Measurements from ENCODE around the gene NKX6-1.

NKX6-1 gene

GRCh38 chr4:84498203-84498934, 723 bp downstream of the NKX6-1 start:
- DNase-seq (ENCODE audit: low read depth in 2 of 2), result no peak

GRCh38 chr4:84497504-84498202, 1.4 kb downstream of the NKX6-1 start:
- no peak for DNase-seq (ENCODE audit: low read depth in 2 of 2)

GRCh38 chr4:84496706-84497503, 2.2 kb downstream of the NKX6-1 start:
- DNase-seq (ENCODE audit: low read depth in 2 of 2), result no peak

- DNase-seq (ENCODE audit: low read depth in 2 of 2), result no peak
These were observed 2.8 kb downstream of the NKX6-1 start for GRCh38 chr4:84496331-84496705.

GRCh38 chr4:84495794-84496261, 3.3 kb downstream of the NKX6-1 start:
- DNase-seq (ENCODE audit: low read depth in 2 of 2), result no peak

- DNase-seq (ENCODE audit: low read depth in 2 of 2), result no peak
These were observed 3.8 kb downstream of the NKX6-1 start for GRCh38 chr4:84495118-84495793.

- DNase-seq (ENCODE audit: low read depth in 2 of 2), result no peak
These were observed 4.6 kb downstream of the NKX6-1 start for GRCh38 chr4:84494531-84494930.

- no peak for DNase-seq (ENCODE audit: low read depth in 2 of 2)
These were observed 5.0 kb downstream of the NKX6-1 start for GRCh38 chr4:84494076-84494475.

GRCh38 chr4:84493092-84493850, 5.8 kb downstream of the NKX6-1 start:
- DNase-seq (ENCODE audit: low read depth in 2 of 2), result no peak

- DNase-seq (ENCODE audit: low read depth in 2 of 2), result no peak
These were observed 6.4 kb downstream of the NKX6-1 start for GRCh38 chr4:84492737-84493091.

GRCh38 chr4:84492290-84492689, 6.8 kb downstream of the NKX6-1 start:
- no peak for DNase-seq (ENCODE audit: low read depth in 2 of 2)

GRCh38 chr4:84491481-84491880, 7.6 kb downstream of the NKX6-1 start:
- no peak for DNase-seq (ENCODE audit: low read depth in 2 of 2)

GRCh38 chr4:84490663-84491062, 8.4 kb downstream of the NKX6-1 start:
- DNase-seq (ENCODE audit: low read depth in 2 of 2), result no peak

- DNase-seq (ENCODE audit: low read depth in 2 of 2), result no peak
These were observed 14.9 kb downstream of the NKX6-1 start for GRCh38 chr4:84484236-84484635.

- DNase-seq (ENCODE audit: low read depth in 2 of 2), result no peak
These were observed 15.4 kb downstream of the NKX6-1 start for GRCh38 chr4:84483688-84484087.

- DNase-seq (ENCODE audit: low read depth in 2 of 2), result no peak
These were observed 16.2 kb downstream of the NKX6-1 start for GRCh38 chr4:84482564-84483563.

GRCh38 chr4:84481860-84482245, 17.2 kb downstream of the NKX6-1 start:
- DNase-seq (ENCODE audit: low read depth in 2 of 2), result no peak

GRCh38 chr4:84481077-84481859, 17.8 kb downstream of the NKX6-1 start:
- no peak for DNase-seq (ENCODE audit: low read depth in 2 of 2)

GRCh38 chr4:84480082-84480481, 19.0 kb downstream of the NKX6-1 start:
- no peak for DNase-seq (ENCODE audit: low read depth in 2 of 2)
